Erythroblast (primary cell): Measurements from ENCODE around the gene GRIN2C.

Experiments
- GATA1 ChIP-seq: IDR thresholded peaks from 2 replicates; pipeline ENCODE4 v1.6.1; 2011; ENCODE audit warnings: low read depth, mild to moderate bottlenecking, control low read depth, low read length, moderate library complexity
- POLR2A ChIP-seq: IDR thresholded peaks from 2 replicates; pipeline ENCODE4 v1.6.1; 2011; ENCODE audit warnings: mild to moderate bottlenecking, low read length

- no peak for TF ChIP-seq POLR2A
- no peak for TF ChIP-seq GATA1
These were observed 59.2 kb downstream of the GRIN2C start for GRCh38 chr17:74800531-74800930.
